BLaER1 treated with 17β-estradiol and CSF1 and Interleukin-3, amounts not matched to agents 10 nM and 100 nM (cell line): ENCODE measurements around the gene TRPC4.

Source experiments
- H3K27ac ChIP-seq, 11 experiments: shearing (Covaris generic); formaldehyde crosslinking; 2 replicates each; pipeline ENCODE4 v1.8.1; 2022
- H3K27me3 ChIP-seq, 11 experiments: shearing (Covaris generic); formaldehyde crosslinking; 2 replicates each; pipeline ENCODE4 v1.8.1; 2022
- H3K36me3 ChIP-seq, 11 experiments: shearing (Covaris generic); formaldehyde crosslinking; 2 replicates each; pipeline ENCODE4 v1.8.1; 2022
- H3K4me1 ChIP-seq, 10 experiments: shearing (Covaris generic); formaldehyde crosslinking; 2 replicates each; pipeline ENCODE4 v1.8.1; 2022
- H3K4me2 ChIP-seq, 11 experiments: shearing (Covaris generic); formaldehyde crosslinking; 2 replicates each; pipeline ENCODE4 v1.8.1; 2022
- H3K4me3 ChIP-seq, 10 experiments: shearing (Covaris generic); formaldehyde crosslinking; 2 replicates each; pipeline ENCODE4 v1.8.1; 2022
- H3K9ac ChIP-seq, 11 experiments: shearing (Covaris generic); formaldehyde crosslinking; 2 replicates each; pipeline ENCODE4 v1.8.1; 2022
- H3K9me3 ChIP-seq, 11 experiments: shearing (Covaris generic); formaldehyde crosslinking; replicated peaks in 1 of 11; 2 replicates each; pipeline ENCODE4 v1.8.1; 2022
- H4K20me1 ChIP-seq, 11 experiments: shearing (Covaris generic); formaldehyde crosslinking; 2 replicates each; pipeline ENCODE4 v1.8.1; 2022
- Cebpa-rat ChIP-seq, 11 experiments: shearing (Covaris generic); IDR thresholded peaks; 2 replicates each; pipeline ENCODE4 v1.8.1; 2022

Gene TRPC4

DNA sequence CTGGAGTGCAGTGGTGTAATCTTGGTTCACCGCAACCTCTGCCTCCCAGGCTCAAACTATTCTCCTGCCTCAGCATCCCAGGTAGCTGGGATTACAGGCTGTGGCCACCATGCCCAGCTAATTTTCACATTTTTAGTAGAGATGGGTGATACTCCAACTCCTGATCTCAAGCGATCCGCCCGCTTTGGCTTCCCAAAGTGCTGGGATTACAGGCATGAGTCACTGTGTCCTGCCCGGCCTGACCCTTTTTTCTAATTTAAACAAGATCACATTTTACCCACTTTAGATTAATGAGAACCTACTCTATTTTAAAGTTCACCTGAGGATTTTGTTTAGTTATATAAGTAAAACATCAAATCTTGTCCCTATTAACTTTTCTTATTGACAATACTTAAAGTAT is 179.2 kb downstream of the TRPC4 start:
- H3K36me3 ChIP-seq, result no peaks in the 10 kb centered on the region
- H4K20me1 ChIP-seq, result no peaks in the 10 kb centered on the region
- no peaks in the 10 kb centered on the region for H3K4me1 ChIP-seq
- H3K27ac ChIP-seq, result no peak overlapping the region
- H3K4me3 ChIP-seq, result no peak overlapping the region
- no peaks in the 10 kb centered on the region for H3K27me3 ChIP-seq
- no peak overlapping the region for H3K9ac ChIP-seq
- TF ChIP-seq Cebpa-rat (IDR thresholded peaks at IDR 0.05), result no peak
- H3K4me2 ChIP-seq, result no peak overlapping the region
- no peaks in the 10 kb centered on the region for H3K9me3 ChIP-seq

DNA sequence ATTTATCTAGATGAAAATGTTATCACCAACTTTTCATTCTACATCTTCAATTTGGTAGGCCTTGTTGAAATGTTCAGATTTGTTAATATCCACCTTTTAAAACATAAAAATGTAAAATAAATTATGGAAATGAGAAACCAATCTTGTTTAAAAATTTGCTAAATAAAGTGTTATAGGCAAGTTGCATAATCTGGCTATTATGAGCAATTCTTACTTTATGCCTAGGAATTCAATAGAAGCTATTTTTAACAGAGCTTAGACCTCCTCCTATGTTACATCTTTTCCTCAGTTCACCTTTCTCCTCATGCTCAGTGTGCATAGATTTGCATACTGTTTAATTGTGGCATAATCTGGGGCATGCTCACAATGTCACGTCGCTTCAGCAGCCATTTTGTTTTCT is 183.1 kb downstream of the TRPC4 start:
- no peaks in the 10 kb centered on the region for H3K9me3 ChIP-seq
- H3K36me3 ChIP-seq, result no peaks in the 10 kb centered on the region
- TF ChIP-seq Cebpa-rat (IDR thresholded peaks at IDR 0.05), result no peak
- no peaks in the 10 kb centered on the region for H3K27me3 ChIP-seq
- H3K4me3 ChIP-seq, result no peak overlapping the region
- no peaks in the 10 kb centered on the region for H4K20me1 ChIP-seq
- H3K9ac ChIP-seq, result no peak overlapping the region
- H3K4me2 ChIP-seq, result no peak overlapping the region
- H3K27ac ChIP-seq, result no peak overlapping the region
- peaks cover 0 to 5% (median 0%) of the 10 kb centered on the region in 10 experiments; a peak in 4 of 20 replicates for H3K4me1 ChIP-seq

DNA sequence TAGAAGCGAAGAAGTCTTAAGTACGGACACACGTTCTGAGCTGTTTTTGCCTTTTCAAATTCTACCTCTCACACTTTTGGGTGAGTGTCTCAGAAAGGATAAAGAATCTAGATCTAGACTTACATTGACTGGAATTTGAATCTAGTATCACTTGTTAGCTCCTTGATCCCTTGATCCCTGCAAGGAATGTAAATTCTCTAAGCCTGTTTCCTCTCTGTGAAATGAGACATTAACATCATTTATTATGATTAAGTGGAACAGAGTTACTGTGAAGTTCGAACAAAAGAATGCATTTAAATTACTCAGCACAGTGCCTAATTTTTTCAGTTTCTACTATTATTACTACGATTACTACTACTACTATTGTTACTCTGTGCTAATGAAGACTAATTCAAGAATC is 184.4 kb downstream of the TRPC4 start:
- no peak overlapping the region for H3K9ac ChIP-seq
- H3K4me1 ChIP-seq, result peaks cover 0 to 8% (median 0%) of the 10 kb centered on the region in 10 experiments; a peak in 4 of 20 replicates
- no peak overlapping the region for H3K27ac ChIP-seq
- H3K4me3 ChIP-seq, result no peak overlapping the region
- no peaks in the 10 kb centered on the region for H3K27me3 ChIP-seq
- H3K36me3 ChIP-seq, result no peaks in the 10 kb centered on the region
- no peak for TF ChIP-seq Cebpa-rat (IDR thresholded peaks at IDR 0.05)
- no peaks in the 10 kb centered on the region for H3K9me3 ChIP-seq
- H4K20me1 ChIP-seq, result no peaks in the 10 kb centered on the region
- no peak overlapping the region for H3K4me2 ChIP-seq

DNA sequence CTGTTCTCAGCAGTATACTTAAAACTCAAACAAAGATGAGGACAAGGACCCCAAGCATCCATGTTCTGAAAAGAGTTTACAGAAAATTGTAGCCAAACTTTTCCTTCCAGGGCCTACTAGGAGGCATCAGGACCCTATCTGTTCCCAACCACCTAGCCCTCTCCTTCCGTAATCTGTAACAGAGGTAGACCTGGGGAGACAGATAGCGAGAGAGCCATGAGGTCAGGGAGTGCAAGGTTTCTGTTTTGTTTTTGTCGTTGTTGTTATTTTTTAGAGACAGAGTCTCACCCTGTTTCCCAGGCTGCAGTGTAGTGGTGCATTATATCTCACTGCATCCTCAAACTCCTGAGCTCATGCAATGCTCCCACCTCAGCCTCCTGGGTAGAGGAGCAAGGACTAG is 187.1 kb downstream of the TRPC4 start:
- no peaks in the 10 kb centered on the region for H4K20me1 ChIP-seq
- no peak for TF ChIP-seq Cebpa-rat (IDR thresholded peaks at IDR 0.05)
- H3K4me3 ChIP-seq, result no peak overlapping the region
- no peaks in the 10 kb centered on the region for H3K36me3 ChIP-seq
- no peaks in the 10 kb centered on the region for H3K27me3 ChIP-seq
- no peak overlapping the region for H3K9ac ChIP-seq
- H3K9me3 ChIP-seq, result no peaks in the 10 kb centered on the region
- H3K4me1 ChIP-seq, result peaks cover 0 to 8% (median 0%) of the 10 kb centered on the region in 10 experiments; a peak in 4 of 20 replicates
- no peak overlapping the region for H3K27ac ChIP-seq
- H3K4me2 ChIP-seq, result no peak overlapping the region

DNA sequence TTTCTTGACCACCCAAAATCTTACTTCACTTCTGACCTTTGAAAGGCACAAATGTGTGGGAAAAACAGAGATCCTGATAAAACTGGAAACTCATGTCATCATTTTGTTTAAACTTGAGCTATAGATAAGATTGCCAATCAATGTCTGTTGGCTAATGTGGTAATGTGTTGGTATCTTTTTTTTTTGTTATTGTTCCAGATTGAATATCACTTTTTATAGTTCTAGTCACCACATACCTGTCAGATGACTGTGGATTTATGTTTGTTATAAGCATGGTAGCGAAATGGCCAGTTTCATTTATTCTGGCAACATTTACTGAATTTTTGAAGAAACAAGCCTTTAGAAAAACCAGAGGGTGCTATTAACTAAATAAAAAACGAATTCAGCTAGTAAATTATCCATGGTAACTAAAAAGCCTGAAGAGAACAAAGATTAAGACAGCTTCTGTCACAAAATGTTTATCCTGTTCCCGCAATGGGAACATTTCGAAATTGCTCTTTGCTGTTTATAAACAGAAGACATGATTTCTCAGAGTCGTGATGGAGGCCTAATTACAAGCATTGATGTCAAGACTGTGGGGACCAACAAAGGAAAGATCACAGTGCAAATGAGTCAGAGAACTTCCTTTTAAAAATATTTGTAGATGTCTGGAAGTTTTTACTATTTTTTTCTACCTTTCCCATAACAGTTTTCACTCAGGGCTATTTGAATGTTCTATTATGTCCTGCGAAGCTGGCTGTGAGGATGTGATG is 188.1 kb downstream of the TRPC4 start:
- no peak for TF ChIP-seq Cebpa-rat (IDR thresholded peaks at IDR 0.05)
- Histone ChIP-seq H3K36me3 (no peaks in the 10 kb centered on the region), H3K27ac (no peak overlapping the region), H3K4me3 (no peak overlapping the region), H3K4me2 (peak overlapping the region in 1 of 11 experiments; percentile 11; a peak in 1 of 22 replicates), H3K9me3 (no peaks in the 10 kb centered on the region), H3K4me1 (peaks cover 0 to 8% (median 0%) of the 10 kb centered on the region in 10 experiments; a peak in 4 of 20 replicates), H3K9ac (no peak overlapping the region), H3K27me3 (no peaks in the 10 kb centered on the region), H4K20me1 (no peaks in the 10 kb centered on the region)

DNA sequence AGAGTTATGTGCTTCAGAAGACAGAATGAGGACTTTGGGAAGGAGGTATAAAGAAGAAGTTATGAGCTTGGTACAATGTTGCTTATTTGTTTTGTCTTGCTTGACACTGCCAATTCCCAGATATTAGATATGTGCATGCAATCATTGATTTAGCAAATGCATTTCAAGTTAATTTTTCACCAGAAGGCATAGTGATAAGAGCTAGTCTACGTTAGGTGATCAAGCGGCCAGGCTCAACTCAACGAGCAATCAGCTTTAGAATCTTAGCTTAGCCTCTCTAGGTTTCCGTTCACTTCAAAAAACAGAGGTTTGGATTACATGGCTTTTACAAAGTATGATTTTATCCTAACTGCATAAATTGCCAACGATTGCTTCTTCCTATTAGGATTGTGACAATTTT is 189.4 kb downstream of the TRPC4 start:
- H4K20me1 ChIP-seq, result no peaks in the 10 kb centered on the region
- no peak overlapping the region for H3K27ac ChIP-seq
- TF ChIP-seq Cebpa-rat (IDR thresholded peaks at IDR 0.05), result no peak
- peaks cover 0 to 8% (median 0%) of the 10 kb centered on the region in 10 experiments; a peak in 4 of 20 replicates for H3K4me1 ChIP-seq
- H3K9me3 ChIP-seq, result no peaks in the 10 kb centered on the region
- no peak overlapping the region for H3K4me2 ChIP-seq
- H3K4me3 ChIP-seq, result no peak overlapping the region
- no peaks in the 10 kb centered on the region for H3K27me3 ChIP-seq
- no peak overlapping the region for H3K9ac ChIP-seq
- no peaks in the 10 kb centered on the region for H3K36me3 ChIP-seq

DNA sequence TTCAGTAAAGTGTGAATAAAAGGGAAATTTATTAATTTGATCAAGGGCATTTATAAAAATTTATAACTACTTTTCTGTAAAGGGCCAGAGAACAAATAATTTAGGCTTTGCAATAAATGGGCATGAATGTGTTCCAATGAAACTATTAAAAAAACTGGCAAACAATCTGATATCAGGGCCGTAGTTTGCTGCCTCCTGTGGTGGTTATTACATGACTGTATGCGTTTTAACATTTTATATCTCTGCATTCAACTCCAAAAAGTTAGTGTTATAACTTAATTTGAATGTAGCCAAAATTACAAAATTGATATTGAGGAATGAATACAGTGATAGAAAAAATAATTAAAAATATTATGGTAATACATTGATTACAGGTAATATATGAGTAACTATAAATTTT is 190.5 kb downstream of the TRPC4 start:
- Histone ChIP-seq H4K20me1 (no peaks in the 10 kb centered on the region), H3K27ac (no peak overlapping the region), H3K9me3 (no peaks in the 10 kb centered on the region), H3K4me1 (peaks cover 0 to 8% (median 0%) of the 10 kb centered on the region in 10 experiments; a peak in 4 of 20 replicates), H3K4me2 (no peak overlapping the region), H3K27me3 (no peaks in the 10 kb centered on the region), H3K4me3 (no peak overlapping the region), H3K9ac (no peak overlapping the region), H3K36me3 (no peaks in the 10 kb centered on the region)
- no peak for TF ChIP-seq Cebpa-rat (IDR thresholded peaks at IDR 0.05)

DNA sequence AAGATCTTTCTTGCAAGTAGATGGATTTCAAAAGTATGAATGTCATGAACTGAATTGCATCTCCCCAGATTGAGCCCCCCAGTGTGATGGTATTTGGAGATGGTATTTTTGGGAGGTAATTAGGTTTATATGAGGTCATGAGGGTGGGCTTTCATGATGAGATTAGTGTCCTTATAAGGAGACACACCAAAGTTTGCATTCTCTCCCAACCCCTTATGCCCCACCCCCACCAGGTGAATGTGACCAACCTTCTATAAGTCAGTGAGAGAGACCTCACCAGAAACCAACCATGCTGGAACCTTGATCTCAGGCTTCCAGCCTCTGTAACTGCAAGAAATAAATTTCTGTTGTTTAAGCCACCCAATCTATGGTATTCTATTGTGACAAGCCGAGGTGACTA is 199.7 kb downstream of the TRPC4 start:
- no peak overlapping the region for H3K4me3 ChIP-seq
- H3K27ac ChIP-seq, result no peak overlapping the region
- peaks cover 9 to 15% (median 11%) of the 10 kb centered on the region in 10 experiments for H3K4me1 ChIP-seq
- H3K4me2 ChIP-seq, result no peak overlapping the region
- no peaks in the 10 kb centered on the region for H3K36me3 ChIP-seq
- no peaks in the 10 kb centered on the region for H4K20me1 ChIP-seq
- no peaks in the 10 kb centered on the region for H3K27me3 ChIP-seq
- no peak overlapping the region for H3K9ac ChIP-seq
- TF ChIP-seq Cebpa-rat (IDR thresholded peaks at IDR 0.05), result no peak
- H3K9me3 ChIP-seq, result no peaks in the 10 kb centered on the region

DNA sequence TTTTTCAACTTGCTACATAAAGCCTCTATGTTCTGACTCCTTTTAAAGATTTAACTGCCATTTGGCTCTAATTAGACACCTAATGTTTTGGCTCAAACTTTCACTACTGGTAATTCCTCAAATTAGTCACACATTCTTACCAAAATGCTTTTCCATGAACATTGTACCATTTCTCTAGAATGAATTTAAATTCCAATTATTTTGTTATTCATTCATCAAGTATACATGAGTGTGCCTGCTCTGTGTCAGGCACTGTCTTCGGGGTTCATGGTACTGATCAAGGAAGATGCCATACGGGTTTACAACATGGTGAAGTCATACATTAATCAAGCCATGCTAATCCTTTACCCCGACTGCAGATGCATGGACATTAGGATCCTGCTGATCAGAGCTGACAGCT is 201.9 kb downstream of the TRPC4 start:
- peaks cover 9 to 17% (median 12%) of the 10 kb centered on the region in 10 experiments for H3K4me1 ChIP-seq
- no peak overlapping the region for H3K9ac ChIP-seq
- H3K27me3 ChIP-seq, result no peaks in the 10 kb centered on the region
- no peaks in the 10 kb centered on the region for H3K9me3 ChIP-seq
- no peak overlapping the region for H3K4me2 ChIP-seq
- H3K36me3 ChIP-seq, result no peaks in the 10 kb centered on the region
- no peak overlapping the region for H3K27ac ChIP-seq
- no peak for TF ChIP-seq Cebpa-rat (IDR thresholded peaks at IDR 0.05)
- H4K20me1 ChIP-seq, result no peaks in the 10 kb centered on the region
- H3K4me3 ChIP-seq, result no peak overlapping the region

DNA sequence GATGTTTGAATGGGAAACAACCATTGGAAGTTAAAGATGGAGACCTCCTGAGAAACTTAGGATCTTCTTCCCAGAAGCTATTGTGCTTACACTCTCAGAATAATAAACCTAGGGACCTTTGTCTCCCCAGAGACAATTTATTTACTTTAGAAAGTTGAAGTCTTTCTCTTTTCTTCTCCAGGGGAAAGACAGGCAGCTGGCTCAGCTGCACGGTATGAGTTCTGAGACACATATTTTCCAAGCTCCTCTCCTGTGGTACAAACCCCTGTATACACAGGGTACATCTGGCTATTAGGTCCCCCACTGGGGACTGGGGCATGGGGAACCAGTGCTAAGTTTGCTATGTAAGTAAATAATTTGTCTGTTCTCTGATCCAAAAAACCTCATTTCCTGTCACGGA is 203.5 kb downstream of the TRPC4 start:
- TF ChIP-seq Cebpa-rat (IDR thresholded peaks at IDR 0.05), result no peak
- Histone ChIP-seq H3K27me3 (no peaks in the 10 kb centered on the region), H3K36me3 (no peaks in the 10 kb centered on the region)

More for the DNA sequence above, 203.5 kb downstream of the TRPC4 start:
- Histone ChIP-seq H3K27ac (no peak overlapping the region), H3K4me3 (no peak overlapping the region), H3K9ac (no peak overlapping the region), H3K4me2 (peak overlapping the region; percentile 11 to 75 (median 52); a peak in 16 of 22 replicates), H3K9me3 (no peaks in the 10 kb centered on the region), H3K4me1 (peaks cover 9 to 17% (median 12%) of the 10 kb centered on the region in 10 experiments), H4K20me1 (no peaks in the 10 kb centered on the region)
